ENCODE data around the gene SCN3B.

SCN3B gene
- 0 reads per million in 3 donors for total RNA-seq

- Histone ChIP-seq H3K27me3 (replicated peaks; ENCODE audit: control insufficient read depth, insufficient read depth, low read length, poor library complexity, severe bottlenecking) (peaks cover 11% of the 10 kb centered on the region), H3K36me3 (ENCODE audit: control insufficient read depth, insufficient read depth, low read length) (no peaks in the 10 kb centered on the region), H3K4me1 (ENCODE audit: control insufficient read depth, insufficient read depth, low read length, poor library complexity, severe bottlenecking) (peaks cover 13% of the 10 kb centered on the region), H3K27ac (ENCODE audit: insufficient read depth, low read length, poor library complexity, severe bottlenecking) (no peak within 1 kb of the TSS), H3K9me3 (ENCODE audit: control insufficient read depth, low read length) (no peaks in the 10 kb centered on the region), H3K4me3 (ENCODE audit: insufficient read depth, low read depth, low read length, poor library complexity, severe bottlenecking) (peak within 1 kb of the TSS; percentile 57)
- no peak for DNase-seq
Measured at GRCh38 chr11:123654566-123655081, at the start of gene SCN3B. SCN3B (minus strand) TSS chr11:123654624; CDS start chr11:123653801, 823 bp downstream.

GRCh38 chr11:123702696-123703095, 48.3 kb upstream of the SCN3B start:
- Histone ChIP-seq H3K27ac (ENCODE audit: insufficient read depth, low read length, poor library complexity, severe bottlenecking) (no peak overlapping the region), H3K4me1 (ENCODE audit: control insufficient read depth, insufficient read depth, low read length, poor library complexity, severe bottlenecking) (no peaks in the 10 kb centered on the region), H3K9me3 (ENCODE audit: control insufficient read depth, low read length) (no peaks in the 10 kb centered on the region), H3K36me3 (ENCODE audit: control insufficient read depth, insufficient read depth, low read length) (no peaks in the 10 kb centered on the region), H3K4me3 (ENCODE audit: insufficient read depth, low read depth, low read length, poor library complexity, severe bottlenecking) (no peak overlapping the region), H3K27me3 (replicated peaks; ENCODE audit: control insufficient read depth, insufficient read depth, low read length, poor library complexity, severe bottlenecking) (no peaks in the 10 kb centered on the region)
- no peak for DNase-seq

- H3K4me1 ChIP-seq (ENCODE audit: control insufficient read depth, insufficient read depth, low read length, poor library complexity, severe bottlenecking), result no peaks in the 10 kb centered on the region
- H3K27ac ChIP-seq (ENCODE audit: insufficient read depth, low read length, poor library complexity, severe bottlenecking), result no peak overlapping the region
- H3K27me3 ChIP-seq (replicated peaks; ENCODE audit: control insufficient read depth, insufficient read depth, low read length, poor library complexity, severe bottlenecking), result no peaks in the 10 kb centered on the region
- H3K4me3 ChIP-seq (ENCODE audit: insufficient read depth, low read depth, low read length, poor library complexity, severe bottlenecking), result no peak overlapping the region
- DNase-seq, result no peak
- no peaks in the 10 kb centered on the region for H3K36me3 ChIP-seq (ENCODE audit: control insufficient read depth, insufficient read depth, low read length)
- H3K9me3 ChIP-seq (ENCODE audit: control insufficient read depth, low read length), result no peaks in the 10 kb centered on the region
Measured at GRCh38 chr11:123702139-123702538, 47.7 kb upstream of the SCN3B start.

GRCh38 chr11:123700772-123701171, 46.3 kb upstream of the SCN3B start:
- H3K27me3 ChIP-seq (replicated peaks; ENCODE audit: control insufficient read depth, insufficient read depth, low read length, poor library complexity, severe bottlenecking), result no peaks in the 10 kb centered on the region
- H3K36me3 ChIP-seq (ENCODE audit: control insufficient read depth, insufficient read depth, low read length), result no peaks in the 10 kb centered on the region
- no peak overlapping the region for H3K27ac ChIP-seq (ENCODE audit: insufficient read depth, low read length, poor library complexity, severe bottlenecking)
- H3K4me3 ChIP-seq (ENCODE audit: insufficient read depth, low read depth, low read length, poor library complexity, severe bottlenecking), result no peak overlapping the region
- no peaks in the 10 kb centered on the region for H3K9me3 ChIP-seq (ENCODE audit: control insufficient read depth, low read length)
- H3K4me1 ChIP-seq (ENCODE audit: control insufficient read depth, insufficient read depth, low read length, poor library complexity, severe bottlenecking), result no peaks in the 10 kb centered on the region
- no peak for DNase-seq

- Histone ChIP-seq H3K27ac (ENCODE audit: insufficient read depth, low read length, poor library complexity, severe bottlenecking) (no peak overlapping the region), H3K27me3 (replicated peaks; ENCODE audit: control insufficient read depth, insufficient read depth, low read length, poor library complexity, severe bottlenecking) (no peaks in the 10 kb centered on the region), H3K9me3 (ENCODE audit: control insufficient read depth, low read length) (no peaks in the 10 kb centered on the region), H3K4me3 (ENCODE audit: insufficient read depth, low read depth, low read length, poor library complexity, severe bottlenecking) (no peak overlapping the region), H3K4me1 (ENCODE audit: control insufficient read depth, insufficient read depth, low read length, poor library complexity, severe bottlenecking) (no peaks in the 10 kb centered on the region), H3K36me3 (ENCODE audit: control insufficient read depth, insufficient read depth, low read length) (no peaks in the 10 kb centered on the region)
- no peak for DNase-seq
Measured at GRCh38 chr11:123698546-123699127, 44.2 kb upstream of the SCN3B start.

- H3K4me3 ChIP-seq (ENCODE audit: insufficient read depth, low read depth, low read length, poor library complexity, severe bottlenecking), result no peak overlapping the region
- no peaks in the 10 kb centered on the region for H3K36me3 ChIP-seq (ENCODE audit: control insufficient read depth, insufficient read depth, low read length)
- no peaks in the 10 kb centered on the region for H3K4me1 ChIP-seq (ENCODE audit: control insufficient read depth, insufficient read depth, low read length, poor library complexity, severe bottlenecking)
- no peak for DNase-seq
- no peak overlapping the region for H3K27ac ChIP-seq (ENCODE audit: insufficient read depth, low read length, poor library complexity, severe bottlenecking)
- no peaks in the 10 kb centered on the region for H3K27me3 ChIP-seq (replicated peaks; ENCODE audit: control insufficient read depth, insufficient read depth, low read length, poor library complexity, severe bottlenecking)
- no peaks in the 10 kb centered on the region for H3K9me3 ChIP-seq (ENCODE audit: control insufficient read depth, low read length)
Measured at GRCh38 chr11:123696183-123696582, 41.8 kb upstream of the SCN3B start.

- Histone ChIP-seq H3K36me3 (ENCODE audit: control insufficient read depth, insufficient read depth, low read length) (no peaks in the 10 kb centered on the region), H3K27me3 (replicated peaks; ENCODE audit: control insufficient read depth, insufficient read depth, low read length, poor library complexity, severe bottlenecking) (no peaks in the 10 kb centered on the region), H3K4me3 (ENCODE audit: insufficient read depth, low read depth, low read length, poor library complexity, severe bottlenecking) (no peak overlapping the region), H3K4me1 (ENCODE audit: control insufficient read depth, insufficient read depth, low read length, poor library complexity, severe bottlenecking) (no peaks in the 10 kb centered on the region), H3K27ac (ENCODE audit: insufficient read depth, low read length, poor library complexity, severe bottlenecking) (no peak overlapping the region), H3K9me3 (ENCODE audit: control insufficient read depth, low read length) (no peaks in the 10 kb centered on the region)
- DNase-seq, result no peak
Measured at GRCh38 chr11:123695231-123695630, 40.8 kb upstream of the SCN3B start.

GRCh38 chr11:123694551-123694950, 40.1 kb upstream of the SCN3B start:
- Histone ChIP-seq H3K9me3 (ENCODE audit: control insufficient read depth, low read length) (no peaks in the 10 kb centered on the region), H3K27ac (ENCODE audit: insufficient read depth, low read length, poor library complexity, severe bottlenecking) (no peak overlapping the region), H3K27me3 (replicated peaks; ENCODE audit: control insufficient read depth, insufficient read depth, low read length, poor library complexity, severe bottlenecking) (no peaks in the 10 kb centered on the region), H3K4me3 (ENCODE audit: insufficient read depth, low read depth, low read length, poor library complexity, severe bottlenecking) (no peak overlapping the region), H3K4me1 (ENCODE audit: control insufficient read depth, insufficient read depth, low read length, poor library complexity, severe bottlenecking) (no peaks in the 10 kb centered on the region), H3K36me3 (ENCODE audit: control insufficient read depth, insufficient read depth, low read length) (no peaks in the 10 kb centered on the region)
- DNase-seq, result no peak

- no peak overlapping the region for H3K27ac ChIP-seq (ENCODE audit: insufficient read depth, low read length, poor library complexity, severe bottlenecking)
- H3K36me3 ChIP-seq (ENCODE audit: control insufficient read depth, insufficient read depth, low read length), result no peaks in the 10 kb centered on the region
- no peaks in the 10 kb centered on the region for H3K4me1 ChIP-seq (ENCODE audit: control insufficient read depth, insufficient read depth, low read length, poor library complexity, severe bottlenecking)
- no peaks in the 10 kb centered on the region for H3K27me3 ChIP-seq (replicated peaks; ENCODE audit: control insufficient read depth, insufficient read depth, low read length, poor library complexity, severe bottlenecking)
- no peak for DNase-seq
- H3K4me3 ChIP-seq (ENCODE audit: insufficient read depth, low read depth, low read length, poor library complexity, severe bottlenecking), result no peak overlapping the region
- H3K9me3 ChIP-seq (ENCODE audit: control insufficient read depth, low read length), result no peaks in the 10 kb centered on the region
Measured at GRCh38 chr11:123692961-123693360, 38.5 kb upstream of the SCN3B start.

- no peaks in the 10 kb centered on the region for H3K9me3 ChIP-seq (ENCODE audit: control insufficient read depth, low read length)
- DNase-seq, result no peak
- H3K36me3 ChIP-seq (ENCODE audit: control insufficient read depth, insufficient read depth, low read length), result no peaks in the 10 kb centered on the region
- no peak overlapping the region for H3K27ac ChIP-seq (ENCODE audit: insufficient read depth, low read length, poor library complexity, severe bottlenecking)
- no peaks in the 10 kb centered on the region for H3K27me3 ChIP-seq (replicated peaks; ENCODE audit: control insufficient read depth, insufficient read depth, low read length, poor library complexity, severe bottlenecking)
- H3K4me1 ChIP-seq (ENCODE audit: control insufficient read depth, insufficient read depth, low read length, poor library complexity, severe bottlenecking), result no peaks in the 10 kb centered on the region
- no peak overlapping the region for H3K4me3 ChIP-seq (ENCODE audit: insufficient read depth, low read depth, low read length, poor library complexity, severe bottlenecking)
Measured at GRCh38 chr11:123690485-123690884, 36.1 kb upstream of the SCN3B start.
